ENCODE results near the gene CBFA2T3.

CBFA2T3 gene

GRCh38 chr16:88882358-88883030 is 94.5 kb downstream of the CBFA2T3 start (continued):
- TF ChIP-seq PRDM2 (tag by site-specific recombination; IDR thresholded peaks at IDR 0.05; ENCODE audit: borderline replicate concordance) (no peak), ZNF777 (tag by site-specific recombination; IDR thresholded peaks at IDR 0.05; ENCODE audit: borderline replicate concordance) (no peak), ZNF169 (tag by site-specific recombination; IDR thresholded peaks at IDR 0.05) (no peak), BCL6B (tag by site-specific recombination; IDR thresholded peaks at IDR 0.05) (no peak; the same call in none of the 2 replicates), INSM2 (tag by site-specific recombination; IDR thresholded peaks at IDR 0.05) (no peak), ZNF704 (tag by site-specific recombination; IDR thresholded peaks at IDR 0.05) (no peak), ZNF580 (tag by site-specific recombination; IDR thresholded peaks at IDR 0.05) (no peak), ZNF701 (tag by site-specific recombination; IDR thresholded peaks at IDR 0.05) (no peak), ZSCAN18 (tag by site-specific recombination; IDR thresholded peaks at IDR 0.05) (no peak), ZNF394 (tag by site-specific recombination; IDR thresholded peaks at IDR 0.05; ENCODE audit: borderline replicate concordance) (no peak), ZNF335 (tag by site-specific recombination; conservative IDR thresholded peaks at IDR 0.05) (no peak), ZNF518A (tag by site-specific recombination; conservative IDR thresholded peaks at IDR 0.05; ENCODE audit: low read depth) (no peak), ZNF514 (tag by site-specific recombination; IDR thresholded peaks at IDR 0.05) (no peak), ZSCAN4 (tag by site-specific recombination; IDR thresholded peaks at IDR 0.05) (peak; percentile 86), IKZF3 (tag by site-specific recombination; IDR thresholded peaks at IDR 0.05) (no peak), ZNF398 (tag by site-specific recombination; IDR thresholded peaks at IDR 0.05) (peak; percentile 17; the same call in 1 of the 2 replicates)

Data from HEK293 (cell line).